HepG2 (cell line): ENCODE measurements around the gene HELT.

Experiments
- ARNT2 ChIP-seq: sonication (generic); formaldehyde crosslinking; IDR thresholded peaks from 2 replicates; pipeline ENCODE4 v1.8.0; 2022; ENCODE audit warnings: mild to moderate bottlenecking, low read depth, missing genetic modification reagents, moderate library complexity
- CBX5 ChIP-seq: sonication (generic); formaldehyde crosslinking; IDR thresholded peaks from 2 replicates; pipeline ENCODE4 v1.4.0; 2020; ENCODE audit warnings: missing genetic modification reagents, borderline replicate concordance
- ZFP36 ChIP-seq: fragments of 150-350 bp; IDR thresholded peaks from 2 replicates; pipeline ENCODE4 v1.6.1; 2018; ENCODE audit warnings: borderline replicate concordance, low read length, low read depth; ENCODE audit not compliant: partially characterized antibody
- ZSCAN21 ChIP-seq: sonication (generic); formaldehyde crosslinking; IDR thresholded peaks from 2 replicates; pipeline ENCODE4 v1.8.0; 2022; ENCODE audit warnings: mild to moderate bottlenecking, missing genetic modification reagents, moderate library complexity, borderline replicate concordance
- TF ChIP-seq, protein P1 (sequence below), 2 experiments: sonication (generic) in 1 of 2; formaldehyde crosslinking in 1 of 2; IDR thresholded peaks; 2 replicates each; pipeline versions ENCODE4 v1.5.1 to v1.6.1; 2011 to 2020; ENCODE audit warnings: borderline replicate concordance in 1 of 2, low read depth in 1 of 2, low read length in 1 of 2, mild to moderate bottlenecking in 1 of 2, missing genetic modification reagents in 1 of 2, moderate library complexity in 1 of 2

DNA sequence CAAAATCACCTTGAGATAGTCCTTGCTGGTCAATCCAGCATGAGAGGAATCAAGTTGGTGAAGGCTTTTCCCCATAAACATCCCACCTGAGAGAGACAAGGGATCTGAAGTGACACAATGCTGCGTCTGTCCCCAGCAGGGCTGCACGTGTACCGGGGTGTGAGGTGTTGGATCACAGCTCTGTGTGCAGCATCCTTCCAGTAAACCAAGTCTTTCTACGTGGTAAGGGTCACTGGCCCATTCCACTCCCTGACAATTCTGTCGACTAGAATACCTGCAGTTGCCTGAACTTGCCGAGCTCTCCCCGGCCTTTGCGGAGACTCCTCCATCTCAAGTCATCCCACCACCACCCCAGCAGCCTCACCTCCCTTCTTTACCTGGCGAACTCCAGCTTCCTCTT lies 14.8 kb downstream of the HELT start:
- TF ChIP-seq ZSCAN21 (CRISPR knock-in tag) (no peak), ZFP36 (no peak), ARNT2 (CRISPR knock-in tag) (no peak), CBX5 (CRISPR knock-in tag) (no peak)
- TF ChIP-seq, protein P1, sequence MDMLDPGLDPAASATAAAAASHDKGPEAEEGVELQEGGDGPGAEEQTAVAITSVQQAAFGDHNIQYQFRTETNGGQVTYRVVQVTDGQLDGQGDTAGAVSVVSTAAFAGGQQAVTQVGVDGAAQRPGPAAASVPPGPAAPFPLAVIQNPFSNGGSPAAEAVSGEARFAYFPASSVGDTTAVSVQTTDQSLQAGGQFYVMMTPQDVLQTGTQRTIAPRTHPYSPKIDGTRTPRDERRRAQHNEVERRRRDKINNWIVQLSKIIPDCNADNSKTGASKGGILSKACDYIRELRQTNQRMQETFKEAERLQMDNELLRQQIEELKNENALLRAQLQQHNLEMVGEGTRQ (IDR thresholded peaks at IDR 0.05; ENCODE audit: low read depth, low read length): no peak
- TF ChIP-seq, protein P1 (CRISPR knock-in tag; IDR thresholded peaks at IDR 0.05; ENCODE audit: borderline replicate concordance): no peak
